Heart left ventricle (tissue), 16 donors: ENCODE results near the gene TMEM179. TPM values are rescaled to one million over a fixed set of nuclear protein-coding genes. Genes with fewer than 3 reads are reported as not detected.

Experiments
- ATAC-seq, 4 donors: fragments of 200-7000 bp; cut with Tn5 transposase; one replicate each; pipeline ENCODE4 v1.9.1; 2020 to 2022; ENCODE audit warnings: moderate library complexity in 4 of 4, mild to moderate bottlenecking in 3 of 4, moderate number of reproducible peaks in 1 of 4
- DNase-seq, 5 donors: peaks; one replicate each; pipeline ENCODE4 v3.0.0-alpha.2; 2020
- H3K27ac ChIP-seq, 12 donors: fragments of 200-600 bp; sonication (generic) in 4 of 12; one replicate each; pipeline versions ENCODE4 v1.5.0 to v1.8.0; 2016 to 2022; ENCODE audit warnings: mild to moderate bottlenecking in 2 of 12
- H3K27me3 ChIP-seq, 9 donors: fragments of 200-600 bp; sonication (generic) in 2 of 9; one replicate each; pipeline versions ENCODE4 v1.5.1 to v1.8.0; 2016 to 2022; ENCODE audit warnings: mild to moderate bottlenecking in 3 of 9
- H3K36me3 ChIP-seq, 9 donors: fragments of 200-600 bp; sonication (generic) in 2 of 9; one replicate each; pipeline versions ENCODE4 v1.5.0 to v1.8.0; 2018 to 2022; ENCODE audit warnings: mild to moderate bottlenecking in 2 of 9
- H3K4me1 ChIP-seq, 12 donors: fragments of 200-600 bp; sonication (generic) in 4 of 12; one replicate each; pipeline versions ENCODE4 v1.5.0 to v1.8.0; 2016 to 2022; ENCODE audit warnings: mild to moderate bottlenecking in 3 of 12
- H3K4me3 ChIP-seq, 12 donors: fragments of 200-600 bp; sonication (generic) in 4 of 12; one replicate each; pipeline versions ENCODE4 v1.5.0 to v1.8.0; 2017 to 2022; ENCODE audit warnings: mild to moderate bottlenecking in 9 of 12, moderate library complexity in 4 of 12
- H3K9me3 ChIP-seq, 12 donors: fragments of 200-600 bp; sonication (generic) in 4 of 12; one replicate each; pipeline versions ENCODE4 v1.5.0 to v1.8.0; 2016 to 2022; ENCODE audit warnings: mild to moderate bottlenecking in 1 of 12
- CTCF ChIP-seq, 12 donors: fragments of 200-600 bp; sonication (generic) in 4 of 12; IDR thresholded peaks; one replicate each; pipeline versions ENCODE4 v1.5.0 to v1.8.0; 2018 to 2022; ENCODE audit warnings: antibody characterized with exemption in 12 of 12, mild to moderate bottlenecking in 5 of 12
- POLR2A ChIP-seq, 2 donors: fragments of 450-650 bp; IDR thresholded peaks; one replicate each; pipeline ENCODE4 v1.6.1; 2017; ENCODE audit warnings: antibody characterized with exemption in 2 of 2, mild to moderate bottlenecking in 2 of 2, moderate library complexity in 2 of 2
- WGBS, 4 donors: extraction: QIAGEN DNeasy Blood & Tissue Kit in 2 of 4; methylation state at CpG; one replicate each; pipeline versions ENCODE4 v1.1.5 to v1.1.7; 2013 to 2018; 5-methylcytosine and 5-hydroxymethylcytosine counted together
- intact Hi-C, 10 donors: fragments of 100-400 bp; cut with DNase I; formaldehyde crosslinking; loops; one replicate each; pipeline versions ENCODE4 v1.11.1 to v1.14.2; 2022
- polyA plus RNA-seq, 2 donors: library from polyadenylated mRNA; stranded (reverse); fragments of 200-250 nt; gene quantifications; one replicate each; pipeline ENCODE4 v1.2.3, GENCODE V29; 2013
- total RNA-seq, 9 donors: library from RNA; depleted of rRNA in 2 of 9; stranded (reverse); fragments of >200 nt in 2 of 9; fragmentation: NEBNext Ultra II Directional in 3 of 9; extraction: Animal tissue kit (Norgen Biotek cat#: 25700) in 3 of 9; gene quantifications; one replicate each; pipeline versions ENCODE4 v1.1.0 to v1.2.4, GENCODE V29; 2016 to 2023
- donor health status: ischemic (EF 13 %, LVEDD 7.1; RV severe dilation, severe dysfunction).
- donor health status: healthy with polysubstance abuse.
- donor health status: DM: no; HTN: yes; CAD: no.
- donor health status: DM: no; HTN: no; CAD: no.
- donor health status: ischemic (EF 25% LVEDD 6.9; RV normal size, moderate dysfunction).
- donor health status: ischemic (EF 25% LVEDD 5.7; RV mildly dilated, moderate dysfunction).
- donor health status: healthy.
- donor health status: DM: yes; HTN: yes; CAD: no.
- donor health status: ischemic (EF 35%, LVEDD 5.7; RV mildly dilated, moderate dysfunction).
- donor health status: nonischemic (EF 11% LVEDD 7.7; RV severe dilation, severe dysfunction).
- donor health status: DM: yes; HTN: yes; CAD: no.
- donor health status: PGD.
- donor health status: ischemic (EF 29% LVEDD 5.4; RV normal size, mild dysfunction).
- donor health status: nonischemic (EF 23%, LVEDD 6.1; RV moderate dilation, normal function).

Gene TMEM179
- total and polyA plus RNA-seq, 11 donors: 0.15 to 1.1 (median 0.40) TPM; not detected in 4

GRCh38 chr14:104597576-104597975, 7.0 kb downstream of the TMEM179 start:
- H3K27me3 ChIP-seq: peaks cover 0 to 55% (median 7%) of the 10 kb centered on the region in 9 donors
- no peak overlapping the region for H3K4me3 ChIP-seq
- no peaks in the 10 kb centered on the region for H3K36me3 ChIP-seq
- DNase-seq (no peak), ATAC-seq (no peak)
- WGBS, 4 donors: 78 to 87% (median 83%) methylated on average over 7 to 11 of the region's 11 CpGs
- peaks cover 0 to 18% (median 0%) of the 10 kb centered on the region in 12 donors for H3K4me1 ChIP-seq
- no peak overlapping the region for H3K27ac ChIP-seq
- no peak for TF ChIP-seq CTCF (IDR thresholded peaks at IDR 0.05)
- no peak for TF ChIP-seq POLR2A (IDR thresholded peaks at IDR 0.05)
- intact Hi-C loops: no loop called here
- no peaks in the 10 kb centered on the region for H3K9me3 ChIP-seq

GRCh38 chr14:104596927-104597351, 7.6 kb downstream of the TMEM179 start:
- H3K27me3 ChIP-seq: peaks cover 0 to 49% (median 7%) of the 10 kb centered on the region in 9 donors
- peak in 2 of 5 donors; percentile 5 to 27 for DNase-seq

GRCh38 chr14:104596451-104596918, 8.1 kb downstream of the TMEM179 start:
- Histone ChIP-seq H3K36me3 (no peaks in the 10 kb centered on the region), H3K27me3 (peaks cover 0 to 45% (median 5%) of the 10 kb centered on the region in 9 donors), H3K4me1 (peaks cover 0 to 18% (median 0%) of the 10 kb centered on the region in 12 donors), H3K27ac (no peak overlapping the region), H3K9me3 (no peaks in the 10 kb centered on the region), H3K4me3 (no peak overlapping the region)
- no peak for ATAC-seq
- WGBS, 4 donors: 75 to 86% (median 79%) methylated on average over 10 to 11 of the region's 11 CpGs
- intact Hi-C loops: no loop called here
- DNase-seq: peak in 2 of 5 donors; percentile 4 to 23
- TF ChIP-seq CTCF (IDR thresholded peaks at IDR 0.05): no peak
- TF ChIP-seq POLR2A (IDR thresholded peaks at IDR 0.05): no peak

More at GRCh38 chr14:104596927-104597351, 7.6 kb downstream of the TMEM179 start:
- H3K4me1 ChIP-seq: peaks cover 0 to 18% (median 0%) of the 10 kb centered on the region in 12 donors
- WGBS, 4 donors: 86 to 92% (median 90%) methylated on average over 15 to 21 of the region's 21 CpGs
- TF ChIP-seq CTCF (IDR thresholded peaks at IDR 0.05) (no peak), POLR2A (IDR thresholded peaks at IDR 0.05) (no peak)
- H3K4me3 ChIP-seq: no peak overlapping the region
- H3K36me3 ChIP-seq: no peaks in the 10 kb centered on the region
- no peak for ATAC-seq
- intact Hi-C loops: no loop called here
- H3K9me3 ChIP-seq: no peaks in the 10 kb centered on the region
- H3K27ac ChIP-seq: no peak overlapping the region

- ATAC-seq (no peak), DNase-seq (peak in 2 of 5 donors; percentile 26 to 31)
- Histone ChIP-seq H3K27ac (no peak overlapping the region), H3K36me3 (no peaks in the 10 kb centered on the region), H3K4me3 (no peak overlapping the region), H3K9me3 (no peaks in the 10 kb centered on the region), H3K27me3 (peaks cover 0 to 40% (median 5%) of the 10 kb centered on the region in 9 donors), H3K4me1 (peaks cover 0 to 18% (median 0%) of the 10 kb centered on the region in 12 donors)
- WGBS, 4 donors: 70 to 82% (median 76%) methylated on average over 5 to 6 of the region's 6 CpGs
- intact Hi-C loops: no loop called here
- TF ChIP-seq CTCF (IDR thresholded peaks at IDR 0.05): no peak
- no peak for TF ChIP-seq POLR2A (IDR thresholded peaks at IDR 0.05)
Measured at GRCh38 chr14:104595911-104596450, 8.6 kb downstream of the TMEM179 start.
